GM19438 (cell line): ENCODE results near the gene CDCA8.
"Not testable (repeated sequence)": the region's sequence is repeated elsewhere in the genome, so short reads cannot be mapped to it uniquely, and the experiment has no call there.

ENCODE experiments used
- ATAC-seq: cut with Tn5 transposase; IDR thresholded peaks from one replicate; pipeline ENCODE4 v1.9.1; 2021; ENCODE audit warnings: low read depth; ENCODE audit not compliant: unreplicated experiment

The CDCA8 gene

GRCh38 chr1:37732111-37732780, 39.9 kb downstream of the CDCA8 start:
- no peak for ATAC-seq

- no peak for ATAC-seq
Observed at GRCh38 chr1:37734629-37735591, 42.6 kb downstream of the CDCA8 start.

DNA sequence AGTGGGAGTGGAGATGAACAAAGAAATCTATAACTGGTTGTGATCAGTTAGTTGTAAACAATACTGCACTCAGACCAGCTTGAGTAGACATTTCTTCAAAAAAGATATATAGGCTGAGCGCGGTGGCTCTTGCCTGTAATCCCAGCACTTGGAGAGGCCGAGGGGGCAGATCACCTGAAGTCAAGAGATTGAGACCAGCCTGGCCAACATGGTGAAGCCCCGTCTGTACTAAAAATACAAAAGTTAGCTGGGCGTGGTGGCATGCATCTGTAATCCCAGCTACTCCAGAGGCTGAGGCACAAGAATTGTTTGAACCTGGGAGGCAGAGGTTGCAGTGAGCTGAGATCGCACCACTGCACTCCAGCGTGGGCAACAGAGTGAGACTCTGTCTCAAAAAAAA, 45.7 kb downstream of the CDCA8 start:
- ATAC-seq = not testable (repeated sequence)

- ATAC-seq = not testable (repeated sequence)
Observed at GRCh38 chr1:37738619-37739018, 46.3 kb downstream of the CDCA8 start.

GRCh38 chr1:37739222-37739621, 46.9 kb downstream of the CDCA8 start:
- ATAC-seq = no peak

GRCh38 chr1:37741130-37741529, 48.8 kb downstream of the CDCA8 start:
- ATAC-seq = no peak

DNA sequence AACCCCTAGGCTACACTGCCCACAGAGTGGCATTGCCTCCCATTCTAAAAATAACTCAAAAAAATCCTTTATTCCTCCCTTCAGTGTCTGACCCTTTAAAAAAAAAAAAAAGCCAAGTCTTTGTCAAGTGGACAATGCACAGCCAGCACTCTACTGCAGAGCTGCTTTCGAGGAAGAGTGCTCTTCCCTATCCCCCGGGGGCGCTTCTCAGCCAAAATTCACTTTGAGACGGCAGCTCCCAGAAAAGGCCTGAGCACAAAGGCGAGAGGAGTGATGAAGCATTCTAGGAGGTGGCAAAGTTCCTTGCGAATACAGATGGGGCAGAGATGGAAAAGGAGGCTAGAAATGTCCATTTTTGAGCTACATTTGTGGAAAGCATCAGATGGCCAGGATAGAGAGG, 49.3 kb downstream of the CDCA8 start:
- no peak for ATAC-seq

GRCh38 chr1:37746806-37747205, 54.5 kb downstream of the CDCA8 start:
- no peak for ATAC-seq

GRCh38 chr1:37748565-37748964, 56.2 kb downstream of the CDCA8 start:
- no peak for ATAC-seq

- no peak for ATAC-seq
Observed at GRCh38 chr1:37752213-37752582, 59.9 kb downstream of the CDCA8 start.

DNA sequence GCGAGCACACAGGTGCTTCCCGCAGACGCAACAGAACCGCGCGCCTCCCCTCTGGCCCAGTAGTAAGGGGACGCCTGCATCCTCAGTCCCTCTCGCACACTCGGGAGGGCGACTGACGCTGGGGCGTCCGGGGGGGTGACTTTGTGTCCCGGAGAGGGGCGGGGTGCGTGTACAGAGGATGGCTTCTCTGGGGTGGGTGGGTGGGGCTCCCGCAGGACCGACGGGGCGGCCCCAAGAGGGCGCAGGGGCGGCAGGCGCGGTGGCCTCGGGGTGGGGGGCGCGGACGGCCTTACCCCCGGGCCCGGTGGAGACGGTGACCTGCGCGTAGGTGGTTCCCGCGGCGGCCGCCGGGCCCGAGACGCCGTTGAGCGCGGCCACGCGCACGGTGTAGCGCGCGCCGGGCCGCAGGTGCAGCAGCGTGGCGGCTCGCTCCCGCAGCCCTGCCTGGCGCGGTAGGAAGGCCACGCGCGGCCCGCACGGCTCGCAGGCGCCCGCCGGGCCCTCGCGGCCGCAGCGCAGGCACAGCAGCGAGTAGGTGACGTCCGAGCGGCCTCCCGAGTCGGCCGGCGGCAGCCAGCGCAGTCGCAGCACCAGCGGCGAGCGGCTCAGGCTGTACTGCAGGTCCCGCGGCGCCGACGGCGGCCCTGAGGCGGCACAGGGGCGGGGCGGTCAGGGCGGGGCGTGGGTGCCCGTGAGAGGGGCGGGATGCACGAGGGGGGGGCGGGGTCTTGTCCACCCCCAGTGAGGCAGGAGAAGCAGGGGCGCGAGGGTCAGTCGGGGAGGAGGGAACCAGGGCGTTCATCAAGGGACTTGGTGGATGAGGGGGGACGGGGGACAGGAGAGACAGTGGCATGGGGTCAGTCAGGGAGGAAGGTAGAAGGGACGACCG, 60.5 kb downstream of the CDCA8 start:
- no peak for ATAC-seq

DNA sequence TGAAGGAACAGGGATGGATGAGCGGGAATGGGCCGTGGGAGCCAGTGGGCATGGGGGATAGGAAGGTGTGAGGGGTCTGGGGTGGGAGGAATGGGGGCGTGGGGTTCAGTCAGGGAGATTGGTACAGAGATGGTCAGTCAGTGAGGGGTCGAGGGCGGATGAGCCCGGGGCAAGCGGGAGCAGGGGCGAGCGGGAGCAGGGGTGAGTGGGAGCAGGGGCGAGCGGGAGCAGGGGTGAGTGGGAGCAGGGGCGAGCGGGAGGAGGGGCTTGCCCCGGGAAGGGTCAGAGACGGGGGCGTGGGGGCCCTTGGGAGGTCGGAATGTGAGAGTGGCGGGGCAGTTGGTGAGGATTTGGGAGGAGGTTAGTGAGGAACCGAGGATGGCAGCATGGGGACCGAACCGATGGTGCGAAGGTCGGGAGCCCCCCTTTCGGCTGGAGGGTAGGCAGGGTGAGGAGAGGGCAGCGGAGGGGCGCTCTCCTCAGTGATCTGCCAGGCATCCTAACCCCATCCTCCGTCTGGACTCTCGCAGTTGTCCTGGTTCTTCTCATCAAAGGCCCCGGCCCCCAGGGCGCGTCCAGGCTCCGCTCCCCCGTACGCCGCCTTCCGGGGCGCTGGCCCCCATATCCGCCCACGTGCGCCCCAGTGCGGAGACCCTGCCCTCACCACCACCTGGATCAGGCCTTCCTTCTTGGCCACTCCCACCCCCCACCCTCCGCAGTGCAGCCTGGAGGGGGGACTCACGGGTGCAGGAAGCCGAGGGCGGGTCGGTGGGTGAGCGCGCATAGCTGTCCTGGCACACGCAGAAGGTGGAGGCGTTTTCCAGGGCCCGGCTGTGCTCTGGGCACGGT, 61.4 kb downstream of the CDCA8 start:
- ATAC-seq = no peak

- ATAC-seq = no peak
Observed at GRCh38 chr1:37755290-37755689, 63.0 kb downstream of the CDCA8 start.

- ATAC-seq = no peak
Observed at GRCh38 chr1:37755951-37756560, 63.7 kb downstream of the CDCA8 start.
